Measurements from ENCODE around the gene TRAPPC12. TPM values are rescaled to one million over a fixed set of nuclear protein-coding genes. Genes with fewer than 3 reads are reported as not detected.
"Not testable (repeated sequence)": the region's sequence is repeated elsewhere in the genome, so short reads cannot be mapped to it uniquely, and the experiment has no call there.

The TRAPPC12 gene
- total RNA-seq, 2 experiments from 2014 or later: 49.8 to 64.0 TPM

- no peak overlapping the region for H3K27ac ChIP-seq (ENCODE audit: low read depth in 1 of 2, low read length in 2 of 2)
- Mint-ChIP-seq H3K4me3 (no peak overlapping the region), H3K9me3 (no peaks in the 10 kb centered on the region), H3K36me3 (ENCODE audit: low read depth) (peaks cover 93% of the 10 kb centered on the region), H3K4me1 (ENCODE audit: low read depth) (no peaks in the 10 kb centered on the region), H3K27me3 (no peaks in the 10 kb centered on the region), H3K27ac (no peak overlapping the region)
- H3K4me3 ChIP-seq (ENCODE audit: low read length): no peak overlapping the region
- TF ChIP-seq CTCF (IDR thresholded peaks at IDR 0.05): no peak
- no peaks in the 10 kb centered on the region for H3K4me1 ChIP-seq (ENCODE audit: insufficient read depth, low read length)
- no peak for ATAC-seq (ENCODE audit: poor library complexity)
- POLR2A ChIA-PET: no interaction called here
- no peaks in the 10 kb centered on the region for H3K9me3 ChIP-seq (ENCODE audit: control insufficient read depth in 1 of 2, insufficient read depth in 1 of 2, low read length in 2 of 2)
- peaks cover 70% of the 10 kb centered on the region for H3K36me3 ChIP-seq (ENCODE audit: insufficient read depth, low read length)
- intact Hi-C loops (cut with DNase I, micrococcal nuclease): no loop called here
- no peaks in the 10 kb centered on the region for H3K27me3 ChIP-seq (ENCODE audit: control insufficient read depth in 1 of 2, insufficient read depth in 2 of 2, low read length in 2 of 2)
- DNase-seq: no peak
- CTCF ChIA-PET: no interaction called here
Observed at GRCh38 chr2:3447789-3448317, 68.4 kb downstream of the TRAPPC12 start.

GRCh38 chr2:3448441-3448911, 69.0 kb downstream of the TRAPPC12 start:
- H3K36me3 Mint-ChIP-seq (ENCODE audit: low read depth): peaks cover 93% of the 10 kb centered on the region
- POLR2A ChIA-PET, CTCF ChIA-PET: not testable (repeated sequence)

GRCh38 chr2:3449086-3449485, 69.6 kb downstream of the TRAPPC12 start:
- ChIA-PET CTCF (no interaction called here), POLR2A (no interaction called here)
- no peaks in the 10 kb centered on the region for H3K27me3 Mint-ChIP-seq
- H3K9me3 ChIP-seq (ENCODE audit: control insufficient read depth in 1 of 2, insufficient read depth in 1 of 2, low read length in 2 of 2): no peaks in the 10 kb centered on the region
- H3K9me3 Mint-ChIP-seq: no peaks in the 10 kb centered on the region
- H3K27me3 ChIP-seq (ENCODE audit: control insufficient read depth in 1 of 2, insufficient read depth in 2 of 2, low read length in 2 of 2): no peaks in the 10 kb centered on the region
- peaks cover 75% of the 10 kb centered on the region for H3K36me3 ChIP-seq (ENCODE audit: insufficient read depth, low read length)
- H3K27ac Mint-ChIP-seq: no peak overlapping the region
- ATAC-seq (ENCODE audit: poor library complexity): no peak
- peaks cover 93% of the 10 kb centered on the region for H3K36me3 Mint-ChIP-seq (ENCODE audit: low read depth)
- no peak for DNase-seq
- no peak for TF ChIP-seq CTCF (IDR thresholded peaks at IDR 0.05)
- intact Hi-C loops (cut with DNase I, micrococcal nuclease): no loop called here
- no peaks in the 10 kb centered on the region for H3K4me1 ChIP-seq (ENCODE audit: insufficient read depth, low read length)
- H3K4me3 Mint-ChIP-seq: no peak overlapping the region
- no peak overlapping the region for H3K27ac ChIP-seq (ENCODE audit: low read depth in 1 of 2, low read length in 2 of 2)
- H3K4me3 ChIP-seq (ENCODE audit: low read length): no peak overlapping the region
- H3K4me1 Mint-ChIP-seq (ENCODE audit: low read depth): no peaks in the 10 kb centered on the region

More at GRCh38 chr2:3448441-3448911, 69.0 kb downstream of the TRAPPC12 start:
- H3K4me1 ChIP-seq (ENCODE audit: insufficient read depth, low read length); H3K27me3 Mint-ChIP-seq; ATAC-seq (ENCODE audit: poor library complexity); intact Hi-C loops (cut with DNase I, micrococcal nuclease); DNase-seq; H3K27ac Mint-ChIP-seq; H3K27ac ChIP-seq (ENCODE audit: low read depth in 1 of 2, low read length in 2 of 2); H3K4me3 ChIP-seq (ENCODE audit: low read length); H3K27me3 ChIP-seq (ENCODE audit: control insufficient read depth in 1 of 2, insufficient read depth in 2 of 2, low read length in 2 of 2); H3K4me1 Mint-ChIP-seq (ENCODE audit: low read depth); H3K9me3 ChIP-seq (ENCODE audit: control insufficient read depth in 1 of 2, insufficient read depth in 1 of 2, low read length in 2 of 2); H3K9me3 Mint-ChIP-seq; H3K4me3 Mint-ChIP-seq: not testable (repeated sequence)
- peaks cover 75% of the 10 kb centered on the region for H3K36me3 ChIP-seq (ENCODE audit: insufficient read depth, low read length)

GRCh38 chr2:3449936-3450335, 70.4 kb downstream of the TRAPPC12 start:
- no peak overlapping the region for H3K27ac Mint-ChIP-seq
- no peaks in the 10 kb centered on the region for H3K4me1 Mint-ChIP-seq (ENCODE audit: low read depth)
- peaks cover 74% of the 10 kb centered on the region for H3K36me3 ChIP-seq (ENCODE audit: insufficient read depth, low read length)
- no peaks in the 10 kb centered on the region for H3K27me3 Mint-ChIP-seq
- no peaks in the 10 kb centered on the region for H3K9me3 Mint-ChIP-seq
- CTCF ChIA-PET: no interaction called here
- ATAC-seq (ENCODE audit: poor library complexity) (no peak), DNase-seq (no peak)
- POLR2A ChIA-PET: no interaction called here
- peaks cover 84% of the 10 kb centered on the region for H3K36me3 Mint-ChIP-seq (ENCODE audit: low read depth)
- H3K4me1 ChIP-seq (ENCODE audit: insufficient read depth, low read length): no peaks in the 10 kb centered on the region
- no peak overlapping the region for H3K4me3 Mint-ChIP-seq
- intact Hi-C loops (cut with DNase I, micrococcal nuclease): no loop called here
- H3K4me3 ChIP-seq (ENCODE audit: low read length): no peak overlapping the region
- H3K9me3 ChIP-seq (ENCODE audit: control insufficient read depth in 1 of 2, insufficient read depth in 1 of 2, low read length in 2 of 2): no peaks in the 10 kb centered on the region
- no peak overlapping the region for H3K27ac ChIP-seq (ENCODE audit: low read depth in 1 of 2, low read length in 2 of 2)
- TF ChIP-seq CTCF (IDR thresholded peaks at IDR 0.05): no peak
- H3K27me3 ChIP-seq (ENCODE audit: control insufficient read depth in 1 of 2, insufficient read depth in 2 of 2, low read length in 2 of 2): no peaks in the 10 kb centered on the region

Measured in CD4-positive, alpha-beta T cell (primary cell).